Activated CD8-positive, alpha-beta memory T cell treated with anti-CD3 and anti-CD28 coated beads for 4 hours (primary cell): ENCODE data around the gene VPS37C.
"Not testable (repeated sequence)": the region's sequence is repeated elsewhere in the genome, so short reads cannot be mapped to it uniquely, and the experiment has no call there.

Source experiments
- DNase-seq, 2 donors: peaks; one replicate each; pipeline ENCODE4 v3.0.0-alpha.2; 2020; ENCODE audit warnings: low read depth in 2 of 2

Gene VPS37C

GRCh38 chr11:61161190-61162091 is at the start of gene VPS37C:
TSS of gene VPS37C (minus strand) at chr11:61161426. CDS start at chr11:61138829, 22,597 bp downstream.
- DNase-seq = peak; percentile 83 to 84

GRCh38 chr11:61210629-61211028 is 49.4 kb upstream of the VPS37C start:
- not testable (repeated sequence) for DNase-seq

DNA sequence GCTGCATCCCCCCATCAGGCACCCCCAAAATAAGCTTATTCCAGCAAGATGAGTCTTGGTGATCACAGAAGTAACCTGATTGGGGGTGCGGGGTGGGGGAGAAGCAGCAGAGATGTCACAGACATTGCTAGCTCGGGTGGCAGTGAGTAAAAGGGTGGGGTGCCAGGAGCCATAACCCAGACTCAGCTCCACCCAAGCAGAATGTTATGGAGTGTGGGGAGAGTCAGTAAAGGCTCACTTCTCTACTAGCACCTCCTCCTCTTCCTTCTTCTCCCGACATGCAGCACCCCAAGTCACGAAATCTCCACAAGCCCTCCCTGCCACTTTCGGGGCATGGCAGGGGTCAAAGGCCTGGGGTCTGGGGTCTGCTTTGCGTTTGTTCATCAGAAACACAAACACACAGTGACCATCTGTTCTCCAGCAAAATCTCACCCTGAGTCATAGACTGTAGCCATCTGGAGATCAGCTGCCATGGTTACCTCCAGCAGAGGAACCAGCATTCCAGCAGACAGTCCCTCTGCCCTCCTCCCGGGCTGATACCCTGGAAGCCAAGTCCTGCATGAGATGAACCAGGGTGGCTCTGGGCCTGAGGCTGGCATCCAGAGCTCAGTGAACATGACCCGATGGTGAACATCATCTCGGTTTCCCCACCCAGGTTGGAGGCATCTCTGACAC is 46.5 kb upstream of the VPS37C start:
- not testable (repeated sequence) for DNase-seq

DNA sequence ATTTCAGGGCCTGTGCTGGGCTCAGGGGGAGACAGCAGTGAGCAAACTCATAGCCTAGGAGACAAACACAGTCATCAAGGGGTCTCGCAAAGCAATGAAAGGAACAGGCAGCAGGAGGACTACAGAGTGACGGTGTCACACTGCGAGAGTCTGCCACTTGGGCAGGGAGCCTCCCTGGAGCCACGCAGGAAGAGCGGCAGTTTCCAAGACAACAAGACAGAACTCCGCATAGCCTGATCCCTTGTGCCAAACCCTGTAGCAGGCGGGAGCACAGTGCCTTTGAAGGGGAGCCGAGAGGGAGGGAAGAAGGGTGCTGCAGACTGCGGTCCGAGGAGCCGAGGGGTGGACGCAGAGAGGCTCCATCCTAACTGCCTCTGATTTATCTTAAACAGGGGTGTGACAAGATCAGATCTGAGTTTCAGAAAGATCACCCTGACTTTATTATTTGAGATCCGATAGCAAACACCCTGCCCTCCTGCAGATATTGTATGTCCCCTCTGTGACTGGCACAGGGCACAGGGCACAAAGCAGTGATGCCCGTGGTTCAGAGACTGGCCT is 43.4 kb upstream of the VPS37C start:
- DNase-seq = not testable (repeated sequence)

- not testable (repeated sequence) for DNase-seq
Measured at GRCh38 chr11:61203873-61204272, 42.6 kb upstream of the VPS37C start.

DNA sequence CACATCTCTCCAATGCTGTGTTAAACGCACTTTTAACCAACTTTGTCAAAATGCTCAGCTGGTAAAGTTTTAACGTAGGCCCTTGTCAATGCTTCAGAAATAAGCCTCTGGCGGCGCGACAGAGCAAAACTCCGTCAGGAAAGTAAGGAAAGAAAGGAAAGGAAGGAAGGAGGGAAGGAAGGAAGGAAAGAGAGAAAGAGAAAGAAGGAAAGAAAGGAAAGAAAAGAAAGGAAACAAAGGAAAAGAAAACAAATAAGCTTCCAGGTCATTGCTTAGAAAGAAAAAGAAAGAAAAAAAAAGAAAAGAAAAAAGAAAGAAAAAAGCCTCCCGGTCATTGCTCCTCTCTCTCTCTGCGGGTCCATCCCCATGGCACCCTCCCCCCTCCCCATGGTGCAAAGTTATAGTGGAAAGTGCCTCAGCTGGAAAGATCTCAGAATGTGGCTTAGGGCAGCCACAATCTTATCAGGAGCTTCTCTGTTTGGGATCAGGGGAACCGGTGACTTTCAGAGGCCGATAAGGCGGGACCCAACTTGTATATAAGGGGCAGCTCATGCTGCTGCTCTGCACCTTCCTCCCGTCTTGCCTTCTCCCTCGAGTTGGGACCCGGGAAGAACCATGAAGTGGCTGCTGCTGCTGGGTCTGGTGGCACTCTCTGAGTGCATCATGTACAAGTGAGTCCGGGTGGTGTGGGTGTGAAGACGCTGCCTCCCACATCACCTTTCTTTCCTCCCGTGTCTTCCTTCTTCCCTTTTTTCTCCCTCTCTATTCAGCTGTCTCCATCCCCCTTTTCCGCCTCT is 41.9 kb upstream of the VPS37C start, which contains the start of gene PGA3:
Gene PGA3 (plus strand): TSS at position 566 of the 797 bp plus-strand sequence. CDS start 50 bp downstream, at position 616.
- not testable (repeated sequence) for DNase-seq

DNA sequence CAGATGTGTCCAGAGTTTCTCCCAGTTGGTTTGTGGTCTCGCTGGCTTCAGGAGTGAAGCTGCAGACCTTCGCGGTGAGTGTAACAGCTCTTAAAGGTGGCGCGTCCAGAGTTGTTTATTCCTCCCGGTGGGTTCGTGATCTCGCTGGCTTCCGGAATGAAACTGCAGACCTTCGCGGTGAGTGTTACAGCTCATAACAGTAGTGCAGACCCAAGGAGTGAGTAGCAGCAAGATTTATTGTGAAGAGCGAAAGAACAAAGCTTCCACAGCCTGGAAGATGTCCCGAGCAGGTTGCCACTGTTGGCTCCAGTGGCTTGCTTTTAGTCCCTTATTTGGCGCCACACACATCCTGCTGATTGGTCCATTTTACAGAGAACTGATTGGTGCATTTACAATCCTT is 40.2 kb upstream of the VPS37C start:
- no peak for DNase-seq

DNA sequence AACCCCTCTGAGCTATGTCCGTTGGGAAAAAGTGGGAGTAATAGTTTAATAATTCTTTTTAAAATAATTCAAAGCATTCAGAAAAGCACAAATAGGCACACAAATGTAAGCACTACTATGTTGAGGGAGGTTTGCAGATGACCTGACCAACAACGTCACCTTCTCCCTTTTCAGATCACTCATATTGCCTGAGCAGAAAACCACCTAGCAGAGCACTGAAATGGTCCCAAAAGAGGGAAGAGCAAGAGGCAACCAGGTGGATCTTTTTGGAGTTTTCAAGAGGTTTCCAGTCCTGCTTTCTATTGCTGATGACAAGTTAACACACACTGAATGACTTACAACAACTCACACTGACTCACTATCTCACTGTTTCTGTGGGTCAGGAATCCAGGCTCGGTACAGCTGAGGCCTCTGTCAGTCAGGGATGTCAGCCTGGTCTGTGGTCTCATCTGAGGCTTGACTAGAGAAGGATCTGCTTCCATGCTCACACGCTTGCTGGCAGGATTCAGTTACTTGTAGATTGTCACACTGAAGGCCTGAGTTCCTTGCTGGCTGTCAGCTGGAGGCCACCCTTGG is 37.8 kb upstream of the VPS37C start:
- no peak for DNase-seq

DNA sequence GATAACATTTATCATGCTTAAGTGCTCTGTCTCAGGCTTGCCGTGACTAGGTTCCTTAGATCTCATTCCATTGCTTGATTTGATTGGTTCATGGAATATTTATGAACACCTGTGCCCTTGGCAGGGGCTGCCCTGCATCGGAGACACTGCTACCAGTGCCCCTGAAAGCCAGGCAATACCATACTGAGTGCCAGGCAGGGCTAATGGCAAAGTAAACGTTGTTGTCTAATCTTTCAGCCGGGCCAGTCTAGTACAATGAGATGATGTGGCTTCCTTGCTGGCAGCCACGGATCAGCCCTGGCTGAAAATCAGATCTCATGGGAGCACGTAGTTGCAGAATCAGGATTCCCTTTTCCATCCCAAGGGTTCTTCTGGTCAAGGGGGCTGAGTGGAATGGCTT is 37.1 kb upstream of the VPS37C start:
- DNase-seq = no peak

DNA sequence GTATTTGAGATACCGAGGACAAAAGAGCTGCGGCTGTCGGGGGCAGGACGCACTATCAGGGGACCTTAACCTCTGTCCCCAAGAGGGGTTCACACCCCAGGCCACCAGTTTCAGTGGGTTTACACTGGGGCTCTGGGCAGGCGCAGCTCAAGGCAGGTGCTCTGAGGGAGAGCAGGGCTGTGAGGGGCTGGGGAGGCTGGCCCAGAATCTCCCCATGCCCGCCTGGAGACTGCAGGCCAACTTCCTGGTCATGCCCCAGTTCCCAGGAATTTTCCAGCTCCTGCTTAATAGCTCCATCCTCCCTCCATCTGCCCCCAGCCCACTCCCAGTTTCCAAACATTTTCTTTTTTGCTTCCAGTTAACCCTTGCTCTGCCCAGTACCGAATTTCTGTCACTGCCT is 34.5 kb upstream of the VPS37C start:
- no peak for DNase-seq

DNA sequence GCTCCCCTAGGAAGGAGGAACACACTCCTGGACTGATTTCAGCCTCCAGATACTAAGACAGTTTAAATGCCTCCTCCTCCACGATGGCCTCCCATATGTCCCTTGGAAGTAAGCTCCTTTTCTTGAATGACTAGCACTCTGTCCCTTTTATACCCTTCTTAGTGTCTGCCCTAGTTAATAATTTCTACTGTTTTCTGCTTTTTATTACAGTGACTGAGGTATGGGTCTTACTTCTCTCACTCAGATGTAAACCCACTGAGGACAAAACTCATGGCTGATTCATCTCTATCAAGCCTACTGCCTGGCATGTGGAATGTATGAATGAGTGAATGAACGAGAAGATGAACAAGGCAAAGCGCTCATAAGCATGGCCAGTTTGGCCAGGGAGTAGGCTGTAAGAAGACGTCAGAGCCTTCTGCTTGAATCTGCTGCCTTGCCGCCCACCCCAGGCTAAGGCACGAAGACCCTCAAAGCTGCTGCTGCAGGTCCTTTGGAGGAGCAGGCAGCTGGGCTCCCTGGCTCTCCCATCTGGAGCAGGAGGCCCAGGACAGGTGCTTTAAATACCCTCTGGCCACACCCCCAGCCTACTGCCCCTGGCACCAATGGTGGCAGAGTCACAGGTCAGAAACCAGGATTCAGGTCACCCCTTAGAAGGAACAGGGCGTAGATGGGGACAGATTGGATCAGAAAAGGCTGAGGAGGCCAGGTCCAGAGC is 33.9 kb upstream of the VPS37C start:
- DNase-seq = no peak

DNA sequence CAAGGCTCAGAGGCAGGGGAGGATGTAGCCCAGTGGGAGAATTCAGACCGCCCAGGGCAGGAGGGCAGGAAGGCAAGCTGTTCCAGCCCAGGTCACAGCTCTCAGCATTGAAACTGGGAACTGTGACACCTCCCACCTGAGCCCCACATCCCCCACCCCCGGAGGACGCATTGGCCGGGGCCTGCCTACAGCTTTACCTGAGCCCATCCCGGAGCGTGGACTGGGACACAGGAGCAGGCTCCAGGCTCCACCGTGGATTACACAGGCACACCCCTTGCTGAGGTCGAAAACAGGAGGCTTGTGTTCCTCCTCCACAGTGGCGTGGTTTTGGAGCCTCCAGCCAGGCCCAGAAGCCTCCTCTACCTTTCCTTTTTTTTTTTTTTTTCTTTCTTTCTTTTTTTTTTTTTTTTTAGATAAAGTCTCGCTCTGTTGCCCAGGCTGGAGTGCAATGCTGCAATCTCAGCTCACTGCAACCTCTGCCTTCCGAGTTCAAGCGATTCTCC is 33.0 kb upstream of the VPS37C start:
- no peak for DNase-seq

GRCh38 chr11:61193596-61193995 is 32.4 kb upstream of the VPS37C start:
- DNase-seq = no peak

- no peak for DNase-seq
Measured at GRCh38 chr11:61189933-61190332, 28.7 kb upstream of the VPS37C start.

DNA sequence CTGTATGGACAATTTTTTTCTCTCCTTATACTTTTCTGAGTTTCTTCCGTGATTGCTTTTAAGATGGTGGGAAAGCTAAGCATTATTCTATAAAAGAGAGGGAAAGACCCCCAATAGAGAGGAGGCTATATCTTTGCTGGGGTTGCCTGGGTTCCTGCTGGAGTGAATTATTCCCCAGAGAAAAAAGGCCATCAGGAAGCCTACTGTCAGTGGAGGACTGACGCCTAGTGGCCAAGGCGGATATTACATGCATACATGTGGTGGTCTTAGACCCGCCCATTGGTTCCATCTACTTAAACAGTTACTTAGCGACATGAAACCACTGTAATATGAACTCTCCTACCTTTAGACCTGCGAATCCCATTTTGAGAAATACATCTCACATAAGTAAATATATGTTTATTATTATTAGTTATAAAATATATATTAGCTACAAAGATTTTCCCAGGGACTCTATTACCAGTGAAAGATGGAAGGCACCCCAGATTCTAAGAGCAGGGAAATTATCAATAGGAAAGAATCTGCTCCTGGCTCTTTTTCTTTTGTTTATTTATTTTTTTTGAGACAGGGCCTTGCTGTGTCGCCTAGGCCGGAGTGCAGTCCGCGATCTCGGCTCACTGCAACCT is 26.4 kb upstream of the VPS37C start:
- DNase-seq = peak; percentile 56 to 73

DNA sequence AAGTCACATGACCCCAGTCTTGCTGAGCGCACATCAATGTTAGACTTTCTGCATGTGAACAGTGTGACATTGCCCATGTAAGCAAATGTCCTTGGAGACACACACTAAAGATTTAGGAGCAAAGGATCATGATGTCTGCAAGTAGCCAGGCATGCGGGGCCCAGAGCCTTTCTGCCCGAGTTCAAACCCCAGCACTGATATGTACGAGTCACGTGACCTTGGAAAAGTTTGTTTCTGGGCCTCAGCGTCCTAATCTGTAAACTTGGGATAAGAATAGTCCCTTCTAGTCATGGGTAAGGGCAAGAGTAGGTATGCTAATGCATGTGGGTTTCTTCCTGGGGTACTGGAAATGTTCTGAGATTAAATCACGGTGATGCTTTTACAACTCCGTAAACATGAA is 25.3 kb upstream of the VPS37C start:
- DNase-seq = no peak

GRCh38 chr11:61183645-61184044 is 22.4 kb upstream of the VPS37C start:
- DNase-seq = no peak

- DNase-seq = no peak
Measured at GRCh38 chr11:61181489-61181888, 20.3 kb upstream of the VPS37C start.

GRCh38 chr11:61180205-61180604 is 19.0 kb upstream of the VPS37C start:
- not testable (repeated sequence) for DNase-seq

- no peak for DNase-seq
Measured at GRCh38 chr11:61176446-61176845, 15.2 kb upstream of the VPS37C start.
